Measurements from ENCODE around the gene LRRIQ4.

The LRRIQ4 gene

GRCh38 chr3:169812332-169813235 is at the start of gene LRRIQ4, which contains the start of gene LRRC34:
Gene LRRIQ4 (plus strand): TSS chr3:169812870. CDS start chr3:169821922, 9,052 bp downstream.
Gene LRRC34 (minus strand): TSS chr3:169812904. CDS start chr3:169812548, 356 bp downstream.
- TF ChIP-seq GATA3 (IDR thresholded peaks at IDR 0.05; ENCODE audit: low read depth, low read length) (no peak), GATA2 (IDR thresholded peaks at IDR 0.05; ENCODE audit: low read depth, low read length) (no peak; the same call in 1 of the 2 replicates)

- TF ChIP-seq GATA3 (IDR thresholded peaks at IDR 0.05; ENCODE audit: low read depth, low read length): no peak
- no peak for TF ChIP-seq GATA2 (IDR thresholded peaks at IDR 0.05; ENCODE audit: low read depth, low read length)
Observed at GRCh38 chr3:169764312-169764881, 48.3 kb upstream of the LRRIQ4 start.

GRCh38 chr3:169764882-169765612 is 47.6 kb upstream of the LRRIQ4 start, which contains the start of gene TERC:
Gene TERC (minus strand): TSS chr3:169765060.
- TF ChIP-seq GATA3 (IDR thresholded peaks at IDR 0.05; ENCODE audit: low read depth, low read length) (no peak), GATA2 (IDR thresholded peaks at IDR 0.05; ENCODE audit: low read depth, low read length) (no peak)

GRCh38 chr3:169769287-169770181 is 43.1 kb upstream of the LRRIQ4 start, which contains the start of gene ACTRT3:
Gene ACTRT3 (minus strand): TSS chr3:169769561. CDS start chr3:169769520, 41 bp downstream.
- TF ChIP-seq GATA2 (IDR thresholded peaks at IDR 0.05; ENCODE audit: low read depth, low read length) (no peak), GATA3 (IDR thresholded peaks at IDR 0.05; ENCODE audit: low read depth, low read length) (no peak)

DNA sequence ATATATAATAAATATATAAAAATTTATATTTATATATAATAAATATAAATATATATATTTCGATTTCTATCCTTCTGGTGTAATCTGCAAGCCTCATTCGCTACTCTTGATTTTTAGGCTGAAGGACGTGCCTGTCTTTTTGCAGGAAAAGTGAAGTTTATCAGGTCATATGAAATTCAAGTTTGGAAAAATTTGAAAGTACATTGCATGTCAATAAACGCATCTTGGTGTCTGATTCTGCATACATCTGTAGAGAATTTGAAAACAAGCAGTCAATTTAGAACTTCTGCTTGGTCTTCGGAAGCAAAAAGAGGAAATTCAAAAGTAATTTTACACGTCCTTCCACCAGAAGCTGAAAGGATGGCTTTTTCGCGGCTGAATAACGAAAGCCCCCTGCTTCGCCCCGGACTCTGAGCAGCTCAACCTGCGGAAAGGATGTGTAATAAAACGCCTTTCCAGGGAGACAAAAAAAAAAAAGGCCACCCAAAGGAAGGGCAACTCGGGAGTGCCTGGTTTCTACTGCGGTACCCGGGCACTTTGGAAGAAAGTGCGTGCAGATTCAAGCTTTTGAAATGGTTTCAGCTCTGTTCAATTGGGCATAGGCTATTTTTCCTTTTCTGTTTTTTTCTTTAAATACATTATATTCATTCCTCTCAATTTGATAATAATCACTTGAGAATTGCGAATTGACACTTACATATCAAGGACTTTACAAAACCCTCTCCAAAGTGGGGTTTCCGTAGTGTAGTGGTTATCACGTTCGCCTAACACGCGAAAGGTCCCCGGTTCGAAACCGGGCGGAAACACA is 41.0 kb upstream of the LRRIQ4 start:
- TF ChIP-seq GATA2 (IDR thresholded peaks at IDR 0.05; ENCODE audit: low read depth, low read length): peak; percentile 79
- TF ChIP-seq GATA3 (IDR thresholded peaks at IDR 0.05; ENCODE audit: low read depth, low read length): peak; percentile 31; the same call in 1 of the 2 replicates

GRCh38 chr3:169772305-169772896 is 40.3 kb upstream of the LRRIQ4 start:
- TF ChIP-seq GATA3 (IDR thresholded peaks at IDR 0.05; ENCODE audit: low read depth, low read length): no peak
- peak; percentile 31; the same call in 1 of the 2 replicates for TF ChIP-seq GATA2 (IDR thresholded peaks at IDR 0.05; ENCODE audit: low read depth, low read length)

GRCh38 chr3:169772897-169773816 is 39.5 kb upstream of the LRRIQ4 start, which contains the start of gene MYNN:
Gene MYNN (plus strand): TSS chr3:169773396. CDS start chr3:169774296, 900 bp downstream.
- no peak for TF ChIP-seq GATA3 (IDR thresholded peaks at IDR 0.05; ENCODE audit: low read depth, low read length)
- TF ChIP-seq GATA2 (IDR thresholded peaks at IDR 0.05; ENCODE audit: low read depth, low read length): no peak

DNA sequence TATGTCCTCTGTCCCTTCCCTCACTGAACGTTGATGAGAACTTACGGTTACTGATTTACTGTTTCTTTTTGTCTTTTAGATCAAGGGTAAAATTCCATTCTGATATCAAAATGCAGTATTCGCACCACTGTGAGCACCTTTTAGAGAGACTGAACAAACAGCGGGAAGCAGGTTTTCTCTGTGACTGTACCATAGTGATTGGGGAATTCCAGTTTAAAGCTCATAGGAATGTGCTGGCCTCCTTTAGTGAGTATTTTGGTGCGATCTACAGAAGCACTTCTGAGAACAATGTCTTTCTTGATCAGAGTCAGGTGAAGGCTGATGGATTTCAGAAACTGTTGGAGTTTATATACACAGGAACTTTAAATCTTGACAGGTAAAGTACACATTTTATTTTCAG is 38.5 kb upstream of the LRRIQ4 start:
- TF ChIP-seq GATA3 (IDR thresholded peaks at IDR 0.05; ENCODE audit: low read depth, low read length) (no peak), GATA2 (IDR thresholded peaks at IDR 0.05; ENCODE audit: low read depth, low read length) (no peak)

DNA sequence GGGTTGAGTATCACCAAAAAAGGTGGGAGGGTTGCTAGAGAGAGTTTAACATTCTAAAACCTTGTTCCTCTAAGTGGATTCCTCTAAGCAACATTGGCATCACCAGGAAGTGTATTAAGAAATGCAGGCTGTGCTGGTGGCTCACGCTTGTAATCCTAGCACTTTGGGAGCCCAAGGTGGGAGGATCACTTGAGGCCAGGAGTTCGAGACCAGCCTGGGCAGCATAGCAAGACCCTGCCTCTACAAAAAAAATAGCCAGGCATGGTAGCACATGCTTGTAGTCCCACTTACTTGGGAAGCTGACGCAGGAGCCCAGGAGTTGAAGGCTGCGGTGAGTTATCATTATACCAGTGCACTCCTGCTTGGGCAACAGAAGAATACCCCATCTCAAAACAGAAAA is 34.8 kb upstream of the LRRIQ4 start:
- no peak for TF ChIP-seq GATA2 (IDR thresholded peaks at IDR 0.05; ENCODE audit: low read depth, low read length)
- no peak for TF ChIP-seq GATA3 (IDR thresholded peaks at IDR 0.05; ENCODE audit: low read depth, low read length)

- TF ChIP-seq GATA3 (IDR thresholded peaks at IDR 0.05; ENCODE audit: low read depth, low read length) (no peak), GATA2 (IDR thresholded peaks at IDR 0.05; ENCODE audit: low read depth, low read length) (no peak)
Observed at GRCh38 chr3:169780742-169781141, 31.9 kb upstream of the LRRIQ4 start.
